Suppressor macrophage (primary cell): ENCODE data around the gene CEACAM6.
"Not testable (repeated sequence)": the region's sequence is repeated elsewhere in the genome, so short reads cannot be mapped to it uniquely, and the experiment has no call there.

Experiments
- DNase-seq, 4 experiments: peaks; one replicate each; pipeline ENCODE4 v3.0.0-alpha.2; 2020 to 2022
- total RNA-seq, 17 experiments: gene quantifications; one replicate each; lab custom pipeline; 2026; ENCODE audit warnings: mixed read lengths in 6 of 17, inconsistent platforms in 3 of 17; lab: John Stamatoyannopoulos, UW

Gene CEACAM6
- 0 to 2.0 (median 0) reads per million in 17 experiments for total RNA-seq

- peak in 3 of 4 experiments; percentile 14 to 35 (median 29) for DNase-seq
Measured at GRCh38 chr19:41755328-41755913, at the start of gene CEACAM6. CEACAM6 (plus strand) TSS chr19:41755530; CDS start chr19:41755639, 109 bp downstream.

- peak; percentile 64 to 83 (median 72) for DNase-seq
Measured at GRCh38 chr19:41706741-41707501, 48.4 kb upstream of the CEACAM6 start.

GRCh38 chr19:41707502-41707812, 47.9 kb upstream of the CEACAM6 start:
- no peak for DNase-seq

GRCh38 chr19:41707871-41708371, 47.4 kb upstream of the CEACAM6 start:
- no peak for DNase-seq

GRCh38 chr19:41708481-41708880, 46.8 kb upstream of the CEACAM6 start, which contains the start of gene CEACAM5:
CEACAM5 (plus strand) TSS chr19:41708626; CDS start chr19:41708732, 106 bp downstream.
- no peak for DNase-seq

- DNase-seq = not testable (repeated sequence)
Measured at GRCh38 chr19:41709516-41709915, 45.8 kb upstream of the CEACAM6 start.

GRCh38 chr19:41709951-41710645, 45.2 kb upstream of the CEACAM6 start:
- no peak for DNase-seq

- DNase-seq = no peak
Measured at GRCh38 chr19:41711376-41712261, 43.7 kb upstream of the CEACAM6 start.

- no peak for DNase-seq
Measured at GRCh38 chr19:41714598-41714997, 40.7 kb upstream of the CEACAM6 start.

- no peak for DNase-seq
Measured at GRCh38 chr19:41718761-41719160, 36.6 kb upstream of the CEACAM6 start.

- DNase-seq = no peak
Measured at GRCh38 chr19:41720103-41720502, 35.2 kb upstream of the CEACAM6 start.

GRCh38 chr19:41726493-41726892, 28.8 kb upstream of the CEACAM6 start:
- no peak for DNase-seq

GRCh38 chr19:41734156-41734555, 21.2 kb upstream of the CEACAM6 start:
- DNase-seq = no peak

GRCh38 chr19:41734585-41734984, 20.7 kb upstream of the CEACAM6 start:
- DNase-seq = no peak

- DNase-seq = no peak
Measured at GRCh38 chr19:41735071-41735600, 20.2 kb upstream of the CEACAM6 start.

GRCh38 chr19:41739361-41739760, 16.0 kb upstream of the CEACAM6 start:
- DNase-seq = no peak

- DNase-seq = no peak
Measured at GRCh38 chr19:41740415-41741243, 14.7 kb upstream of the CEACAM6 start.

GRCh38 chr19:41741244-41741554, 14.1 kb upstream of the CEACAM6 start:
- no peak for DNase-seq

- peak; percentile 6 to 40 (median 27) for DNase-seq
Measured at GRCh38 chr19:41744850-41745249, 10.5 kb upstream of the CEACAM6 start.

- DNase-seq = peak; percentile 33 to 62 (median 52)
Measured at GRCh38 chr19:41745756-41746155, 9.6 kb upstream of the CEACAM6 start.

GRCh38 chr19:41746593-41747227, 8.6 kb upstream of the CEACAM6 start:
- DNase-seq = peak; percentile 61 to 77 (median 69)
